Erythroblast (primary cell): ENCODE data around the gene PLPP7.

Source experiments
- GATA1 ChIP-seq: IDR thresholded peaks from 2 replicates; pipeline ENCODE4 v1.6.1; 2011; ENCODE audit warnings: low read depth, mild to moderate bottlenecking, control low read depth, low read length, moderate library complexity
- POLR2A ChIP-seq: IDR thresholded peaks from 2 replicates; pipeline ENCODE4 v1.6.1; 2011; ENCODE audit warnings: mild to moderate bottlenecking, low read length

DNA sequence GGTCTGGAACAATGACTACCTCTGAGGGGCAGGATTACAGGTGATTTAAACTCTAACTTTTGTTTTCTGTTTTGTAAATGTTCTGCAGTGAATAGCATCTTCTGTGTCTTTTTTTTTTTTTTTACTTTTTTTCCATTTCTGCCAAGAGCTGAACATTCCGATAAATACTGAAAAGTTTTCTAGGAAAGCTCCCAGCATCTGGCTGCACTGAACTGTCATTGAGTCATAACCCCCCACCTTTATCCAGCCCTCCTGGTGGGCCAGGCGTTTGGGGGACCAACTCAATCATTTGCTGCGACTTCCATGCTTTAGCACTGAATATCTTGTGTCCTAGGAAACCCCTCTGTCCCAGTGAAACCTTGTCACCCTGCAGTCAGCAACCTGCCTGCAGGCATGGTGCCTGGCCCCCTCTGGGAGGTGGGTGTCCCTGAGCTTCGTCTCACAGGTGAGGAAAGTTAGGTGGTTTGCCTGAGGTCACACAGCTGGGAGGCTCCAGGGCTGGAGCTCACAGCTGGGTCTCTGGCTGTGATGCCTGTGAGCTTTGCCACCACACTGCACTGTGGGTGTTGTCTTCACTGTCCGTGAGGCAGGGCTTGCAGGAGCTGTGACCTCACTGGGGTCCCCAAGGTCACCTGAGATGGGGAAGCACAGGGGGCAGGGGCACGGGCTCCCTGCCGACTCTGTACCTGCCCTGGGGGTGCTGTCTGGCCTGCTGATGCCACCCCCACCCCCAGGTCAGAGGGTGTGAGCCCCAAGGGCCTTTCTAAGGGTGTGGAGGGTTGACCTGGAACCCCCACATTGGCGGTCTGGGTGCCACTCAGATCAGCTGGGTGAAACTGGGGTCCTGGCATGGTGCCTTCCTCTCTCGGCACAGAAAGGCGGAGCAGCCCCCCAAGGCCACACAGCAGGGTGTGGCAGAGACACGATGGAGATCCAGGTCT lies 14.1 kb downstream of the PLPP7 start:
- TF ChIP-seq POLR2A: no peak
- TF ChIP-seq GATA1: no peak
